ENCODE results near the gene RRAGC. TPM values are rescaled to one million over a fixed set of nuclear protein-coding genes. Genes with fewer than 3 reads are reported as not detected.

RRAGC gene
- total and polyA plus RNA-seq, 2 of the 13 experiments (the other 11 are each of a cell fraction or from before 2014, with no cell fraction given), result 7.6 to 8.0 TPM

DNA sequence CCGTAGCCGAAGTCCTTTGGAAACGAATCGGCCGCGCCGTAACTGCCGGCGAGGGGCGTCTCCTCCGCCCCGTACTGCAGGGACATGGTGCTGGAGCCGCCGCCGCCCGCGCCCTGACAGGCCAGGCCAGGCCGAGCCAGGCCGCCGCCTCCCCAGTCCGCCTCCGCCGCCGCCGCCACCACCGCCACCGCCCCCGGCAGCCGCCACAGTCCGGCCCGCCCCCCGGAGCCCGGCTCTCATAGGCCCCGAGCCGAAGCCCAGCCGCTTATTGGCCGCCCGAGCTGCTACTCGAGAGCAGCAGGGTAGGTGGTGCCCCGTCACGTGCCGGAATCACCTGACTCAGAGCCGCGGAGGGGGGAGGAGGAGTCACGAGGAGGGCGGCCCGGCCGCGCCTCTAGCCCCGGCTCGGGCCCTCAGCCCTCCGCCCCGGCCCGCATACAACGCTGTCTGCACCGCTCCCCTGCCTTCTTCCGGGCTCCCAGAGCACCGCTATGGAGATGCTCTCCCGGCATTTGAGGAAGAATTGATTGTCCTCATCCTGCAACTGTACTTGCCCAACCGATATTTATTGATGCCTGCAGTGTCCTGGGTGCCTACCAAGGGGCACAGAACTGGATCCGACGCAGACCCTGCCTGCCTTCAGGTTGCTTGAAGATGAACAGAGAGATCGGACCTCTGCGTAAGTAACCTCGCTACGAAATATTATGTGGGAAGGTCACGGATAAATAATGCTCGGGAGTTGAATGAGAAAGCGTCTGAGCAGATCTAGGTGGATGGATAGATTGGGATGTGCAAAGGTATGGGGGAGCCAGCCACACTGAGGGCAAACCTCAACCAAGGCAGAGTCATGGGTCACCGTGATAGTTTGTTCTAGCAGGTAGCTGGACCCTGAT is at the start of gene RRAGC (continued):
- peak; percentile 72 for TF ChIP-seq TARDBP (CRISPR knock-in tag; IDR thresholded peaks at IDR 0.05)
- TF ChIP-seq ZNF577 (CRISPR knock-in tag; IDR thresholded peaks at IDR 0.05; ENCODE audit: borderline replicate concordance, low read depth), result no peak
- TF ChIP-seq ZNF501 (CRISPR knock-in tag; IDR thresholded peaks at IDR 0.05), result peak; percentile 70
- TF ChIP-seq, protein P1, sequence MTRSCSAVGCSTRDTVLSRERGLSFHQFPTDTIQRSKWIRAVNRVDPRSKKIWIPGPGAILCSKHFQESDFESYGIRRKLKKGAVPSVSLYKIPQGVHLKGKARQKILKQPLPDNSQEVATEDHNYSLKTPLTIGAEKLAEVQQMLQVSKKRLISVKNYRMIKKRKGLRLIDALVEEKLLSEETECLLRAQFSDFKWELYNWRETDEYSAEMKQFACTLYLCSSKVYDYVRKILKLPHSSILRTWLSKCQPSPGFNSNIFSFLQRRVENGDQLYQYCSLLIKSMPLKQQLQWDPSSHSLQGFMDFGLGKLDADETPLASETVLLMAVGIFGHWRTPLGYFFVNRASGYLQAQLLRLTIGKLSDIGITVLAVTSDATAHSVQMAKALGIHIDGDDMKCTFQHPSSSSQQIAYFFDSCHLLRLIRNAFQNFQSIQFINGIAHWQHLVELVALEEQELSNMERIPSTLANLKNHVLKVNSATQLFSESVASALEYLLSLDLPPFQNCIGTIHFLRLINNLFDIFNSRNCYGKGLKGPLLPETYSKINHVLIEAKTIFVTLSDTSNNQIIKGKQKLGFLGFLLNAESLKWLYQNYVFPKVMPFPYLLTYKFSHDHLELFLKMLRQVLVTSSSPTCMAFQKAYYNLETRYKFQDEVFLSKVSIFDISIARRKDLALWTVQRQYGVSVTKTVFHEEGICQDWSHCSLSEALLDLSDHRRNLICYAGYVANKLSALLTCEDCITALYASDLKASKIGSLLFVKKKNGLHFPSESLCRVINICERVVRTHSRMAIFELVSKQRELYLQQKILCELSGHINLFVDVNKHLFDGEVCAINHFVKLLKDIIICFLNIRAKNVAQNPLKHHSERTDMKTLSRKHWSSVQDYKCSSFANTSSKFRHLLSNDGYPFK (CRISPR knock-in tag; IDR thresholded peaks at IDR 0.05; ENCODE audit: borderline replicate concordance), result no peak
- 0 out of 2 replicates have a peak, but pooled peaks have one; percentile 12 for TF ChIP-seq ZNF552 (CRISPR knock-in tag; IDR thresholded peaks at IDR 0.05; ENCODE audit: borderline replicate concordance)
- TF ChIP-seq TAF1 (CRISPR knock-in tag; IDR thresholded peaks at IDR 0.05), result peak; percentile 58; the same call in 1 of the 2 replicates
- 0 out of 2 replicates have a peak, but pooled peaks have one; percentile 19 for TF ChIP-seq CBFB (CRISPR knock-in tag; IDR thresholded peaks at IDR 0.05)
- TF ChIP-seq JUNB (CRISPR knock-in tag; IDR thresholded peaks at IDR 0.05; ENCODE audit: borderline replicate concordance), result no peak
- TF ChIP-seq ZNF235 (CRISPR knock-in tag; IDR thresholded peaks at IDR 0.05; ENCODE audit: borderline replicate concordance), result no peak
- TF ChIP-seq, protein P2, sequence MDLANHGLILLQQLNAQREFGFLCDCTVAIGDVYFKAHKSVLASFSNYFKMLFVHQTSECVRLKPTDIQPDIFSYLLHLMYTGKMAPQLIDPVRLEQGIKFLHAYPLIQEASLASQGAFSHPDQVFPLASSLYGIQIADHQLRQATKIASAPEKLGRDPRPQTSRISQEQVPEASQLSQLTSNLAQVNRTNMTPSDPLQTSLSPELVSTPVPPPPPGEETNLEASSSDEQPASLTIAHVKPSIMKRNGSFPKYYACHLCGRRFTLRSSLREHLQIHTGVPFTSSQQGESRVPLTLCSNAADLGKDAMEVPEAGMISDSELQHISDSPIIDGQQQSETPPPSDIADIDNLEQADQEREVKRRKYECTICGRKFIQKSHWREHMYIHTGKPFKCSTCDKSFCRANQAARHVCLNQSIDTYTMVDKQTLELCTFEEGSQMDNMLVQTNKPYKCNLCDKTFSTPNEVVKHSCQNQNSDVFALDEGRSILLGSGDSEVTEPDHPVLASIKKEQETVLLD (CRISPR knock-in tag; IDR thresholded peaks at IDR 0.05; ENCODE audit: low read depth), result peak; percentile 67
- no peak for TF ChIP-seq ZNF878 (CRISPR knock-in tag; IDR thresholded peaks at IDR 0.05)
- TF ChIP-seq RCOR2 (CRISPR knock-in tag; IDR thresholded peaks at IDR 0.05), result no peak
- TF ChIP-seq ZNF564 (CRISPR knock-in tag; IDR thresholded peaks at IDR 0.05), result 0 out of 2 replicates have a peak, but pooled peaks have one; percentile 29
- TF ChIP-seq ZNF17 (CRISPR knock-in tag; IDR thresholded peaks at IDR 0.05), result no peak
- no peak for TF ChIP-seq IRF1 (CRISPR knock-in tag; IDR thresholded peaks at IDR 0.05; ENCODE audit: low read depth)
- no peak for TF ChIP-seq ZNF230 (CRISPR knock-in tag; IDR thresholded peaks at IDR 0.05)
- TF ChIP-seq, protein P3, sequence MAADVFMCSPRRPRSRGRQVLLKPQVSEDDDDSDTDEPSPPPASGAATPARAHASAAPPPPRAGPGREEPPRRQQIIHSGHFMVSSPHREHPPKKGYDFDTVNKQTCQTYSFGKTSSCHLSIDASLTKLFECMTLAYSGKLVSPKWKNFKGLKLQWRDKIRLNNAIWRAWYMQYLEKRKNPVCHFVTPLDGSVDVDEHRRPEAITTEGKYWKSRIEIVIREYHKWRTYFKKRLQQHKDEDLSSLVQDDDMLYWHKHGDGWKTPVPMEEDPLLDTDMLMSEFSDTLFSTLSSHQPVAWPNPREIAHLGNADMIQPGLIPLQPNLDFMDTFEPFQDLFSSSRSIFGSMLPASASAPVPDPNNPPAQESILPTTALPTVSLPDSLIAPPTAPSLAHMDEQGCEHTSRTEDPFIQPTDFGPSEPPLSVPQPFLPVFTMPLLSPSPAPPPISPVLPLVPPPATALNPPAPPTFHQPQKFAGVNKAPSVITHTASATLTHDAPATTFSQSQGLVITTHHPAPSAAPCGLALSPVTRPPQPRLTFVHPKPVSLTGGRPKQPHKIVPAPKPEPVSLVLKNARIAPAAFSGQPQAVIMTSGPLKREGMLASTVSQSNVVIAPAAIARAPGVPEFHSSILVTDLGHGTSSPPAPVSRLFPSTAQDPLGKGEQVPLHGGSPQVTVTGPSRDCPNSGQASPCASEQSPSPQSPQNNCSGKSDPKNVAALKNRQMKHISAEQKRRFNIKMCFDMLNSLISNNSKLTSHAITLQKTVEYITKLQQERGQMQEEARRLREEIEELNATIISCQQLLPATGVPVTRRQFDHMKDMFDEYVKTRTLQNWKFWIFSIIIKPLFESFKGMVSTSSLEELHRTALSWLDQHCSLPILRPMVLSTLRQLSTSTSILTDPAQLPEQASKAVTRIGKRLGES (CRISPR knock-in tag; IDR thresholded peaks at IDR 0.05; ENCODE audit: borderline replicate concordance), result no peak
- no peak for TF ChIP-seq ZNF251 (CRISPR knock-in tag; IDR thresholded peaks at IDR 0.05)
- no peak for TF ChIP-seq HNRNPL (IDR thresholded peaks at IDR 0.05; ENCODE audit: low read depth, low read length)
- no peak for TF ChIP-seq ZFP62 (CRISPR knock-in tag; IDR thresholded peaks at IDR 0.05)
- TF ChIP-seq ZNF678 (CRISPR knock-in tag; IDR thresholded peaks at IDR 0.05), result no peak
- no peak for TF ChIP-seq NPAS2 (CRISPR knock-in tag; IDR thresholded peaks at IDR 0.05; ENCODE audit: borderline replicate concordance)
